B cell (primary cell): ENCODE results near the gene NAPB. TPM values are rescaled to one million over a fixed set of nuclear protein-coding genes. Genes with fewer than 3 reads are reported as not detected.

ENCODE experiments used
- ATAC-seq: fragments of 200-7000 bp; cut with Tn5 transposase; one replicate; pipeline ENCODE4 v1.10.0; 2021; ENCODE audit warnings: low read depth, mild to moderate bottlenecking, moderate number of reproducible peaks, moderate library complexity
- CTCF ChIA-PET: fragments of 350-600 bp; sonication (Branson Sonifier 250); formaldehyde crosslinking; loops from one replicate; lab custom pipeline; 2021; ENCODE audit warnings: antibody characterized with exemption, inconsistent platforms; lab: Charles Lee
- POLR2A ChIA-PET: fragments of 350-600 bp; sonication (Branson Sonifier 250); formaldehyde crosslinking; loops from one replicate; lab custom pipeline; 2021; ENCODE audit warnings: antibody characterized with exemption; lab: Charles Lee
- DNase-seq: peaks from one replicate; pipeline ENCODE4 v3.0.0; 2013
- H2AFZ ChIP-seq: 2 replicates; pipeline ENCODE4 v1.6.1; 2012; ENCODE audit warnings: mild to moderate bottlenecking, low read depth, low read length; ENCODE audit not compliant: insufficient read depth, poor library complexity, severe bottlenecking
- H3K27ac ChIP-seq, 2 donors: 1 replicate in 1 of 2; 2 replicates in 1 of 2; pipeline ENCODE4 v1.5.1; 2012 to 2013; ENCODE audit warnings: low read length in 2 of 2, mild to moderate bottlenecking in 2 of 2, moderate library complexity in 1 of 2
- H3K27me3 ChIP-seq, 4 experiments: fragments of 200-600 bp in 1 of 4; sonication (generic) in 1 of 4; replicated peaks in 1 of 4; 1 replicate in 2 of 4; 2 replicates in 2 of 4; pipeline versions ENCODE4 v1.6.1 to v1.7.0; 2013 to 2016; ENCODE audit warnings: low read length in 3 of 4, mild to moderate bottlenecking in 2 of 4, mixed read lengths in 1 of 4, moderate library complexity in 1 of 4; ENCODE audit not compliant: insufficient read depth in 4 of 4, control insufficient read depth in 3 of 4; ENCODE audit errors: control extremely low read depth in 1 of 4
- H3K36me3 ChIP-seq, 2 experiments: replicated peaks in 1 of 2; 1 replicate in 1 of 2; 2 replicates in 1 of 2; pipeline versions ENCODE4 v1.6.1 to v1.7.1; 2013; ENCODE audit warnings: low read length in 1 of 2; ENCODE audit not compliant: insufficient read depth in 2 of 2, control insufficient read depth in 1 of 2; ENCODE audit errors: control extremely low read depth in 1 of 2, extremely low read depth in 1 of 2
- H3K4me1 ChIP-seq, 2 donors: fragments of 200-600 bp in 1 of 2; sonication (generic) in 1 of 2; 1 replicate in 1 of 2; 2 replicates in 1 of 2; pipeline versions ENCODE4 v1.5.1 to v1.6.1; 2013 to 2017; ENCODE audit warnings: low read length in 2 of 2; ENCODE audit not compliant: control insufficient read depth in 2 of 2, insufficient read depth in 2 of 2
- H3K4me2 ChIP-seq: replicated peaks from 2 replicates; pipeline ENCODE3; 2012; ENCODE audit warnings: mild to moderate bottlenecking, low read depth, low read length; ENCODE audit not compliant: poor library complexity, severe bottlenecking
- H3K4me3 ChIP-seq, 5 experiments: fragments of 200-600 bp in 1 of 5; sonication (generic) in 1 of 5; 1 replicate in 3 of 5; 2 replicates in 2 of 5; pipeline versions ENCODE4 v1.5.1 to v1.7.0; 2011 to 2016; ENCODE audit warnings: low read length in 4 of 5, mild to moderate bottlenecking in 4 of 5, low read depth in 2 of 5, control low read depth in 1 of 5, moderate library complexity in 1 of 5; ENCODE audit not compliant: insufficient read depth in 1 of 5; ENCODE audit errors: control extremely low read depth in 1 of 5, extremely low read depth in 1 of 5
- H3K79me2 ChIP-seq: fragments of 200-600 bp; sonication (generic); one replicate; pipeline ENCODE4 v1.6.0; 2016; ENCODE audit warnings: low read length; ENCODE audit not compliant: control insufficient read depth, insufficient read depth
- H3K9ac ChIP-seq: fragments of 200-600 bp; sonication (generic); 2 replicates; pipeline ENCODE4 v1.6.1; 2017; ENCODE audit warnings: mild to moderate bottlenecking, low read length, moderate library complexity
- H3K9me3 ChIP-seq, 3 donors: one replicate each; pipeline versions ENCODE4 v1.6.1 to v1.7.1; 2013; ENCODE audit warnings: low read length in 2 of 3; ENCODE audit not compliant: control insufficient read depth in 2 of 3, insufficient read depth in 1 of 3; ENCODE audit errors: control extremely low read depth in 1 of 3
- H4K20me1 ChIP-seq: 2 replicates; pipeline ENCODE4 v1.6.0; 2012; ENCODE audit warnings: mild to moderate bottlenecking, low read length; ENCODE audit not compliant: insufficient read depth, control insufficient read depth, poor library complexity, severe bottlenecking
- H3K27ac Mint-ChIP-seq: one replicate; pipeline ENCODE4 v1.8.0; 2021; ENCODE audit warnings: mixed read lengths
- H3K27me3 Mint-ChIP-seq: one replicate; pipeline ENCODE4 v1.8.0; 2021; ENCODE audit warnings: mixed read lengths
- H3K4me1 Mint-ChIP-seq: one replicate; pipeline ENCODE4 v1.8.0; 2021; ENCODE audit warnings: mixed read lengths
- H3K4me3 Mint-ChIP-seq: one replicate; pipeline ENCODE4 v1.8.0; 2021; ENCODE audit warnings: mixed read lengths
- H3K9me3 Mint-ChIP-seq: one replicate; pipeline ENCODE4 v1.8.0; 2022; ENCODE audit warnings: mixed read lengths; ENCODE audit not compliant: insufficient read depth
- CTCF ChIP-seq: fragments of 200-600 bp; IDR thresholded peaks from one replicate; pipeline ENCODE4 v1.8.0; 2022; ENCODE audit warnings: antibody characterized with exemption, mild to moderate bottlenecking
- EZH2 ChIP-seq: IDR thresholded peaks from 2 replicates; pipeline ENCODE4 v1.6.1; 2012; ENCODE audit warnings: borderline replicate concordance, low read depth, mild to moderate bottlenecking, moderate library complexity, low read length; ENCODE audit not compliant: insufficient read depth, poor library complexity, severe bottlenecking
- WGBS: methylation state at CpG from one replicate; pipeline ENCODE4 v1.1.5; 2013; ENCODE audit warnings: missing lambda C conversion rate; ENCODE audit not compliant: insufficient coverage; 5-methylcytosine and 5-hydroxymethylcytosine counted together
- intact Hi-C: fragments of 100-400 bp; cut with micrococcal nuclease; formaldehyde crosslinking; loops from one replicate; pipeline ENCODE4 v1.10.0; 2022
- polyA plus RNA-seq: library from polyadenylated mRNA; depleted of rRNA; stranded (reverse); fragments of >200 nt; gene quantifications from 2 replicates; pipeline ENCODE4 v1.2.3, GENCODE V29; 2012
- total RNA-seq, 2 donors: library from RNA; stranded (reverse); fragments of 120-200 nt in 1 of 2; gene quantifications; 1 replicate in 1 of 2; 2 replicates in 1 of 2; pipeline versions ENCODE4 v1.2.3 to v1.2.4, GENCODE V29; 2013 to 2022

Gene NAPB
- total and polyA plus RNA-seq, 2 donors (not counting 1 experiment from before 2014, with no cell fraction given), result 4.1 to 13.0 TPM

DNA sequence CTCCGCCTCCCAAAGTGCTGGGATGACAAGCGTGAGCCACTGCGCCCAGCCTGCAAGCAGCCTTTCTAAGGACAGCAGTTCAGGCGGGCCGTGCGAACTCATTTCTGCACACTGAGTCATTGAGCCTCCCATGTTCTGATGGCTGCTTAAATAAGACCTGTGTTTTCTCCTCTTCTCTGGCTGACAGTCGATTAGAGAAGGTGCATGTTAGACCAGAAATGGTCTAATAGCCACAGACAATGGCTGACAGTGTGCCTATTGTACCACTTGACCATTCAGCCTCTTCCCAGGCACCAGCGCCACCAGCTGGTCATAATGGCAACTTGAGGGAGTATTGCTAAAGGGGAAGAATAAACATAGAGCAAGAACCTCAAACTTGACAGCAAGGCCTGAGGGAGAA is 25.2 kb upstream of the NAPB start:
- no peaks in the 10 kb centered on the region for H3K9me3 Mint-ChIP-seq

More for the DNA sequence above, 25.2 kb upstream of the NAPB start:
- no peak for TF ChIP-seq CTCF
- no peak for TF ChIP-seq EZH2
- Mint-ChIP-seq H3K27ac (no peak overlapping the region), H3K4me3 (no peak overlapping the region), H3K4me1 (no peaks in the 10 kb centered on the region), H3K27me3 (no peaks in the 10 kb centered on the region)
- Histone ChIP-seq H3K4me3 (no peak overlapping the region), H3K4me1 (no peaks in the 10 kb centered on the region), H3K27me3 (no peaks in the 10 kb centered on the region), H3K36me3 (no peaks in the 10 kb centered on the region), H3K79me2 (no peaks in the 10 kb centered on the region), H3K9ac (no peak overlapping the region), H3K9me3 (no peaks in the 10 kb centered on the region), H2AFZ (no peak overlapping the region), H3K27ac (no peak overlapping the region), H3K4me2 (no peak overlapping the region), H4K20me1 (no peaks in the 10 kb centered on the region)
- intact Hi-C loops, result loop anchor here (5.0 kb wide), 1 partner anchor 754 kb away; no protein-coding TSS in a partner anchor
- ATAC-seq, result no peak
- CTCF ChIA-PET, result interaction anchor here (0.7 to 3.1 kb wide), 6 partner anchors 68 to 1107 kb away, joined by 3 to 9 read pairs (median 3); partner anchors contain the start of gene NXT1
- peak; percentile 14 for DNase-seq
- 98% methylated on average over 6 of the region's 8 CpGs for WGBS
- POLR2A ChIA-PET, result no interaction called here
